Naive B cell (primary cell): Measurements from ENCODE around the gene HTRA3. TPM values are rescaled to one million over a fixed set of nuclear protein-coding genes. Genes with fewer than 3 reads are reported as not detected.

Source experiments
- ATAC-seq, 2 donors: fragments of 150-1000 bp; cut with Tn5 transposase; 2 replicates each; pipeline ENCODE4 v1.10.0; 2021; ENCODE audit warnings: low read depth in 2 of 2, mild to moderate bottlenecking in 2 of 2, moderate library complexity in 2 of 2
- DNase-seq: peaks from one replicate; pipeline ENCODE4 v3.0.0; 2022
- H3K27ac Mint-ChIP-seq, 6 donors: one replicate each; pipeline ENCODE4 v1.8.0; 2020 to 2022; ENCODE audit warnings: mild to moderate bottlenecking in 6 of 6, mixed read lengths in 6 of 6, moderate library complexity in 5 of 6, inconsistent platforms in 2 of 6
- H3K27me3 Mint-ChIP-seq, 3 donors: one replicate each; pipeline ENCODE4 v1.8.0; 2021 to 2022; ENCODE audit warnings: mixed read lengths in 3 of 3, mild to moderate bottlenecking in 1 of 3
- H3K36me3 Mint-ChIP-seq, 2 donors: one replicate each; pipeline ENCODE4 v1.8.0; 2020 to 2022; ENCODE audit warnings: mixed read lengths in 2 of 2, inconsistent platforms in 1 of 2, mild to moderate bottlenecking in 1 of 2
- H3K4me1 Mint-ChIP-seq, 3 donors: one replicate each; pipeline ENCODE4 v1.8.0; 2020 to 2022; ENCODE audit warnings: mixed read lengths in 3 of 3, inconsistent platforms in 1 of 3, mild to moderate bottlenecking in 1 of 3, moderate library complexity in 1 of 3
- H3K4me3 Mint-ChIP-seq, 8 donors: one replicate each; pipeline ENCODE4 v1.8.0; 2020 to 2022; ENCODE audit warnings: mild to moderate bottlenecking in 8 of 8, mixed read lengths in 8 of 8, moderate library complexity in 8 of 8, inconsistent platforms in 2 of 8
- H3K9me3 Mint-ChIP-seq, 7 donors: one replicate each; pipeline ENCODE4 v1.8.0; 2020 to 2022; ENCODE audit warnings: mixed read lengths in 7 of 7, mild to moderate bottlenecking in 5 of 7, inconsistent platforms in 2 of 7, moderate library complexity in 1 of 7
- polyA plus RNA-seq, 6 donors: library from polyadenylated mRNA; unstranded; fragments of 300-500 nt; fragmentation: Illumina TruSeq; gene quantifications; one replicate each; pipeline ENCODE4 v1.2.3, GENCODE V29; 2021; ENCODE audit warnings: low read depth in 6 of 6

Gene HTRA3
- polyA plus RNA-seq, 6 donors from 2014 or later = not detected

GRCh38 chr4:8353912-8354453, 84.4 kb downstream of the HTRA3 start:
- Mint-ChIP-seq H3K27ac (no peak overlapping the region), H3K36me3 (no peaks in the 10 kb centered on the region), H3K27me3 (no peaks in the 10 kb centered on the region), H3K4me3 (peak overlapping the region in 1 of 8 donors; percentile 16), H3K4me1 (no peaks in the 10 kb centered on the region), H3K9me3 (peaks cover 0 to 4% (median 0%) of the 10 kb centered on the region in 7 donors)
- ATAC-seq (no peak), DNase-seq (no peak)

GRCh38 chr4:8355306-8355705, 85.8 kb downstream of the HTRA3 start:
- peaks cover 0 to 4% (median 0%) of the 10 kb centered on the region in 7 donors for H3K9me3 Mint-ChIP-seq
- no peaks in the 10 kb centered on the region for H3K36me3 Mint-ChIP-seq
- no peak overlapping the region for H3K27ac Mint-ChIP-seq
- no peak overlapping the region for H3K4me3 Mint-ChIP-seq
- H3K27me3 Mint-ChIP-seq = no peaks in the 10 kb centered on the region
- no peak for DNase-seq
- no peaks in the 10 kb centered on the region for H3K4me1 Mint-ChIP-seq
- no peak for ATAC-seq

DNA sequence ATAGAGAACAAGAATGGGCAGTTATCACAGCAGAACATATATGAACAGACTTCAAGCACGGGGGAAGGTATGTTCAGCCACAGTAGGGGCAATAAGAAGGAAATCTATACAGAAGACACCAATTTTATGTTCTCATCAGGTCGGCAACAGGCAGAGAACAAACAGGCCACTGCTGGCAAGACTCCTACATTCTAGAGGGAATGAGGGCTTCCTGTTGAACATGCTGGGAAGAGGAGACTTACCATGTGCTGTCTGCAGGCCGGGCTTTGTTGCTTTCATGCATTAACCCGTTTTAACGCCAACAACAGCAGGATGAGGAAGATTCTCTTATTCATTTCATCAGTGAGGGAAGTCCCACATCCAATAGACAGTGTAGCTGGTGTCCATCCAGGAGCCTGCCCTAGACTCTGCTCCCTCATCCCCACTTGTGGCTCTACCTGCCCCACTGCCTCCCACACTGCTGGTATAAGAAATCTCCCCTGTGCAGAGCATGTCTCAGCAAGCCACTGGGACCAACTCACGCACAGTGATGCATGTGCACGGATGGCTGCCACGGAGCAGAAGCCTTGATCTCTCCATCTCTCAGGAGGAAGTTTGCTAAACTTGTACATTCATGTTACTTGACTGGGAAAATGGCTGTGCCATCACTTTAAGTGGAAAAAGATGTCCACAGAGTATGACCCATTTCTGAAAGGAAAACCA, 86.5 kb downstream of the HTRA3 start:
- no peak overlapping the region for H3K27ac Mint-ChIP-seq
- H3K4me3 Mint-ChIP-seq = no peak overlapping the region
- DNase-seq = no peak
- ATAC-seq = no peak
- H3K4me1 Mint-ChIP-seq = no peaks in the 10 kb centered on the region
- no peaks in the 10 kb centered on the region for H3K36me3 Mint-ChIP-seq
- peaks cover 0 to 4% (median 0%) of the 10 kb centered on the region in 7 donors for H3K9me3 Mint-ChIP-seq
- no peaks in the 10 kb centered on the region for H3K27me3 Mint-ChIP-seq

Other genes starting within 250 kb of the HTRA3 start
- 1 to 10 TPM in 3 of 6 donors, under 1 TPM in 3; 0.52 to 3.4 (median 1.1) TPM for gene ABLIM2, start 110.9 kb upstream of the HTRA3 start, polyA plus RNA-seq
- 10 to 100 TPM; 24.1 to 64.3 (median 37.5) TPM for gene SH3TC1, start 70.5 kb upstream of the HTRA3 start, polyA plus RNA-seq
- gene ACOX3, start 171.0 kb downstream of the HTRA3 start, polyA plus RNA-seq = 10 to 100 TPM; 10.1 to 17.1 (median 14.7) TPM
- 10 to 100 TPM in 4 of 6 donors, 1 to 10 TPM in 2; 3.0 to 17.0 (median 13.2) TPM for gene TRMT44, start 171.0 kb downstream of the HTRA3 start, polyA plus RNA-seq